NCI-H82 treated with DMSO at 0.1 percent for 48 hours (cell line): ENCODE data around the gene TBC1D22A.

Experiments
- DNase-seq: peaks from one replicate; lab custom pipeline; 2025; ENCODE audit not compliant: unreplicated experiment; lab: John Stamatoyannopoulos, UW

Gene TBC1D22A

DNA sequence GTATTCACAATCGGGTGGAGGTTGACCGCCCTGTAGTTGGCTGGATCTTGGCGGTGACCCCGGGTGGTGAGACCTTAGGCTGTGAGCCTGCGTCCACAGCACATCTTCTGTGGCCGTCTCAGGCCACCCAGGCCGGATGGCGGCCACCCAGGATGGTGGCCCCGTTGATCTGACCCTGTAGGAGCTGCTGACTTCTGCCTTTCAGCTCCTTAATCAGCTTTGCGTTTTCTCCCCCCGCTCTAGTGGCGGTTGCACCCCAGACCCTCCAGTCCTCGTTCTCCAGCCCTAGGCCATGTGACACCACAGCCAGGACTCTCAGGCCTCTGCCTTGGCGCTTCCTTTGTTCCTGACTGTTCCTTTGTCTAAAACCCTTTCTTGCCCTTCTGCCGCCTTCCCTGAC lies 244.0 kb downstream of the TBC1D22A start:
- DNase-seq, result no peak

DNA sequence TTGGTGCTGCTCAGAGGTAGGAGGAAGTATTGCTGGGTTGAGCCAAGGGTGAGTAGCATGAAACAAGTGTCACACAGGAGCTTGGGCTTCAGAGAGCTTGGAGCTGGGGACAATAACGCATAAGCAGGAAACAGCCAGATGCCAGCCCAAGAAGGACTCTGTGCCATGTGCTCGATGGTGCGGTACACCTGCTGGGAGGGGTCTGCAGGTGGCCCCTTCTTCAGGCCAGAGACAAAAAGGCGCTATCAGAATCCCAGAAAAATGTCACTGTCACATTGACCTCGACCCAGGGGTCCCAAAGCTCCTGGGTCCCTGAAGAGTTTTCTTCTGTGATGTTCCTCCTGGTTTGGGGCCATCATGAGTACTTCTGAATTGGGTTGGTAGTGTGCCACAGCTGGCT lies 244.4 kb downstream of the TBC1D22A start:
- no peak for DNase-seq

DNA sequence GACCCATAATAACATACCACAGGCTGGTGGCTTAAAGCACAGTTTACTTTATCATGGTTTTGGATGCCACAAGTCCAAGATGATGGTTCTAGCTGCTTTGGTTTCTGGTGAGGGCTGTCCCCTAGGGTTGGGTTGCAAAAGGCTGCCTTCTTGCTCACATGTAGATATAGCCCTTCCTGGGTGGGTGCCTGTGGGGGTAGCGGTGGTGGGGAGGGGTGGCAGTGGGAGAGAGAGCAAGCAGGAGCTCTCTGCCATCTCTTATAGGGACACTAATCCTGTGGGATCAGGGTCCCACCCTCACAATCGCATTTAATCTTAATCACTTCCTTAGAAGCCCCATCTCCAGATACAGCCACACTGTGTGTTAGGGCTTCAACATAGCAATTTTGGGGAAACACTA lies 245.0 kb downstream of the TBC1D22A start:
- no peak for DNase-seq

DNA sequence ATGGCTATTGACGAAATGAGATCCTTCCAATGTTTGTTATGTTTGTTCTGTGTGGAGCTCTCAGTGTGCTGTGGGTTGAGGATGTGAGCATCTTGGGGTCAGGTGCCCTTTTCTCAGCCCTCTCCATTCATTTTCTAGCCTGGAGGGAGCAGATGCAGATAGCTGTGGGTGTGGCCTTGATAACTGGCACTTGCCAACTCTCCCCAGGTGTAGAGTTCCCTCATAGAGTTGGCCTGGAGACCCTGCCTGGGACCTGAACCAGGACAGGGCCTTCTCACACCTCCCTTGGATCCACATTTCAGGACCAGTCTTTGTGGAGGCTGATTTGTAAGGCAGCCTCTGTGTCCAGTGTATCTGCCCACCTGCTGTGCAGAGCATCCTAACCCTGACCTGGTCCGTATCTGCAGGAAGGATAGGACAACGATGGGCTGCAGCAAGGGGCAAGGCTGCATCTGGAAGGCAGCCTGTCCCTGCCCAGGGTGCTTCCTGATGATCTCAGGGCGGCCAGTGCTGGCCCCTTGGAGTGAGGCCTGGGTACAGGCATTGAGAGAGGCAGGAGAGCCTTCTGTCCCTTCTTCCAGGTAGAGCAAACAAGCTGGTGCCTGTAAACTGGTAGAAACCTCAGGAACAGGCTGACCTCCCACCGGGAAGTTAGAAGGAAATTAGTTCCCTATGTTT lies 245.9 kb downstream of the TBC1D22A start:
- DNase-seq, result no peak

DNA sequence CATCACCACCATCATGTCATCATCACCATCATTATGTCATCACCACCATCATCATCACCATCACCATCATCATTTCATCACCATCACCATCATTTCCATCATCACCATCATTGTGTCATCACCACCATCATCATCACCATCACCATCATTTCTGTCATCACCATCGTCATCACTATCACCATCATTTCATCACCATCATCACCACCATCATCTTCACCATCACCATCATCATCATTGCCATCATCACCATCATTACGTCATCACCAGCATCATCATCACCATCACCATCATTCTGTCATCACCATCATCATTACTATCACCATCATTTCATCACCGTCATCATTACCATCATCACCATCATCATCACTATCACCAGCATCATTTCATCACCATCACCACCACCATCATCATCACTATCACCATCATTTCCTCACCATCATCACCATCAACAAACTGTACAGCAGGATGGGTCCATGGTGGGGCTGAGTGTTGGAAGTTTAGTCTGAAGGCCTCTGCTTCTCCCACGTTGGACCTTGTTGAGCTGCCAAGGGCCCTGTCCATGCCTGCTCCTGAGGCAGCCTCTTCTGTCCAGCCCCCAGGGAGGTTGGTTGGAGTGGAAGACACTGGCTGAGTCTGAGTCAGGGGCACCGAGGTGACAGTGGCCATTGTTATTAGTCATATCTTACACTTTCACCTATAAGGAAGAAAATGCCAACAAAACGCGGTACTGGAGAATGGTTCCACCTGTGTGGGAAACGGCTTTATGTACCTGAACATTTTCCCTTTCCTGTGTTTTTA lies 247.1 kb downstream of the TBC1D22A start:
- no peak for DNase-seq

DNA sequence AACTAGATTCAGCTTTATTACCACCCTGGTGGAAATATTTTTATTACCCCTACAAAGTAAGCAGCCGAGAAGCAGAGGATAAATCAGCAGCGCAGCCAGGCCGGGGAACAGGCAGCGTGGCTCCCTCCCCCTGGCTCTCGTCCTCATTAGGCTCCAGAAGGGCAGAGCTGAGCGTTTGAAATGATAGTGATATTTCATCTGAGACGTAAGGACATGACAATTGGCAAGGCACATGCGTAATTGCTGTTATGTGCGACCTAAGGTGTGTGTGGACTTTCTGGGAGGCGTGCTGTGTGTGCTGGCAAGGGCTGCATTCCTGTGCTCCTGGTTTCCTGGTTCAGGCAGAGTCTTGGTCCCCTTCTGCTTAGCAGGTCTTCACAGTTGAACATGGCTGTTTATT lies 247.8 kb downstream of the TBC1D22A start:
- no peak for DNase-seq

DNA sequence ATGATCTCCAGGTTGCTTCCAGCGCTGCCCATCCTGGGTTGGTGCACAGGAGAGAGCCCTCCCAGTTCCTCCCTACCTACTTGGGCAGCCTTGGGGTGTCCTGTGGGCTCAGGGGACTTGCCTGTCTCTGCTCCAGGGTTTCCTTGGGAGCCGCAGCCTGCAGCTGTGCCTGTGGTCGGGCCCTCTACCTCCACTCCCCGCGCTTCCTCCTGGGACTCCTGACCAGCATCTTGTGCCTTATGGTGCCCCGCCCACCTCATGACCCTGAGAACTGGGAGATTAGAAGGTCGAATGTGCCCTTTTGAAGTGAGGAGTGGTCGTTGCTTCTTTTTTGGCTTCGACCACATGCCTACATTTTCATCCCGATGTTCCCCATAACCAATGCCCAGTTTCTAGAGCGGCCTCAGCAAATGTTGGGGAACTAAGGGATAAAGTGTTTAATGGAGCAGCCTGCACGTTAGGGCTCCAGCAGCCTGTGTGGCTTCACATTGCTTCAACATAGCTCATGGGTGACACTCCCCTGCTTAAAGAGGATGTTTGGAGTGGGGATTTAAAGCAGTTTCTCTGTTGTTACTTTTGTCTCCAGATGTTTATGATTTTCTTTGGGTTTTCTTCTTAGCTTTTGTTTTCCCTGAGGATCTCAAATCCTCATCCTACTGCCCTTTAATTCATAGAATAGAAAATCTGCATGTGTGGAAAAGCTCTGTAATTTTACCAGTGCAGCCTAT lies 248.8 kb downstream of the TBC1D22A start:
- no peak for DNase-seq

DNA sequence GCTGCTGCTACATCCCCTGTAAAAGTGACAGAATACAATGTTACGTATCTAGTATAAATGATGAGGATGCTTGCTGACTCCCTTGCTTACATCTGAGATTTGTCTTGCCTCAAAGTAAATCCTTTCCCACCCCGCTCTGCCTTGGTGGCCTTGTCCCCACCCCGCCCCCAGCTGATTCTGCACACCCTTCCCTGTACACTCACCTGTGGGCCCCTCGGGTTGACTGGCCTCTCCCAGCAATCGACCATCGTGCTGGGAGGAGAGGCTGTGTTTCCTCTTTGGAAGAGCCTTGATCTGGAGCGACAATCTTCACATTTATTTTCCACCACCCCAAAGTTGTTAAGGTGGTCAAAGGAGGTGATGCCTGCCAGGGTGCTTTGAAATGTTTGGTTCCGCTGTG lies 249.4 kb downstream of the TBC1D22A start:
- no peak for DNase-seq

DNA sequence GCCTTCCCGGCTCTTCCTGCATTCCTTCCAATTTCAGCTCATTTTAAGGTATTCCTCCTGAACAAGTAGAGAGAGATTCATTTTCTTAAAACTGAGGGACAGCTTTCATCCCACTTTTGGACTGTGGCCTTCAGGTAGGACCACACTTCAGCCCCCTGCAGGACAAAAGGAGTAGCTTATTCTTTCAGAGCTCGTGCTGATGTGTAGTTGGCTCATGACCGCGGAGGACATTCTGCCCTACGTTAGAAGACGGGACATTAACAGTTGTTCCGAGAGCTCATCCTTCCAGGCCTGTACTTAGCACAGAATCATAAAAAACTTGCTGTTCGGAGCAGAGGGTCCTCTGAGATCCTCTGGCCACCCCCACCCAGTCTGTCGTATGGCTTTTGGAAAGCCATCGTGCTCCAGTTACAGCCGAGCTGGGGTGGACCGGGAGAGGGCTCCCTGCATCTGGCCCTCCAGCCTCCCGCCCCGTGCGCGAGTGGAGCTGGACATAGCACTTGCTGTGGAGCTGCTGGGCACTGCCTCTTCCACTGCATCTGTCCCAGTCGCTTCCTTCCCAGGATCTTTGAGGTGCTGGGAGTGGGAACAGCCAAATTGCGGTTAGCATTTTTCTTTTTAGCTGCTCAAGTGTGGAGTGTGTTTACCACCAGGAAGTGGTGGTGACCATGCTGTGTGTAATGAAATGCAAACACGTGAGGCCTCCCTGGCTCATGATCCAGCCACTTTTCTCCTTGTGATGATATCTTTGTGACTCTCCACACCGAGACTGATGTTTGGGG lies 250.3 kb downstream of the TBC1D22A start:
- no peak for DNase-seq

DNA sequence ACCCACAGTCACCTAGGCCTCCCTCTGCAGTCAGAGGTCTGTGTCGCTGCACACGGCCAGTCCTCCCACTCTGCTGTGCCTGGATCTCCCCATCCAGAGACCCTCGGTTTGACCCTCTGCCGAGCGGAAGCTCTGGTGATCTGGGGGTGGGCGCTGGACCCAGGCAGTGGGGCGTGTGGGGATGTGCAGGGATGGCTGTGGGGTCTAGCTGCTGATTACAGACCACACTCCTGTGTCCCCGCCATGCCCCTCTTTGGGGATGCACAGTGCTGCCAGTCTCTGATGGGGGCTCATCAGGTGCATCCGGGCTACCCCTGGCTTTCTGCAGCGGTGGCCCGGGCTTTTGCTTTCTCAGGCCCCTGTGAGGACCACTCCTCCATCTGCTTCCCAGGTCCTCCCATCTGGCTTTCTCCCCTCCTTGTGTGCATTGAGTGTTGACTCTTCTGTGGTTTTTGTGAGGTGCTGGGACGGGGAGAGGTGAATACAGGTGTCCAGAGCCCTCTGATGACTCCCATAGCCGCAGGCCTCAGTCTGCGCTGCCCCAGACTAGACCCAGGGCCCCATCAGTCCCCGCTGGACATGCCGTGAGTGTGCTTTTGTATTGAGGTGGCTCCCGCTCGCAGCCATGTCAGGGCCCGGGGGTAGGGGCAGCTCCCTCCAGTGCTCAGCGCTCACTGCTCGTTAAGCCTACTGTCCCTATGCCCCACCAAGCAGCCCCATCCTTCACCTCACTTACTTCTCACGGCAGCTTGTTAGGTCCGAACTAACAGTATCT lies 251.6 kb downstream of the TBC1D22A start:
- DNase-seq, result no peak

DNA sequence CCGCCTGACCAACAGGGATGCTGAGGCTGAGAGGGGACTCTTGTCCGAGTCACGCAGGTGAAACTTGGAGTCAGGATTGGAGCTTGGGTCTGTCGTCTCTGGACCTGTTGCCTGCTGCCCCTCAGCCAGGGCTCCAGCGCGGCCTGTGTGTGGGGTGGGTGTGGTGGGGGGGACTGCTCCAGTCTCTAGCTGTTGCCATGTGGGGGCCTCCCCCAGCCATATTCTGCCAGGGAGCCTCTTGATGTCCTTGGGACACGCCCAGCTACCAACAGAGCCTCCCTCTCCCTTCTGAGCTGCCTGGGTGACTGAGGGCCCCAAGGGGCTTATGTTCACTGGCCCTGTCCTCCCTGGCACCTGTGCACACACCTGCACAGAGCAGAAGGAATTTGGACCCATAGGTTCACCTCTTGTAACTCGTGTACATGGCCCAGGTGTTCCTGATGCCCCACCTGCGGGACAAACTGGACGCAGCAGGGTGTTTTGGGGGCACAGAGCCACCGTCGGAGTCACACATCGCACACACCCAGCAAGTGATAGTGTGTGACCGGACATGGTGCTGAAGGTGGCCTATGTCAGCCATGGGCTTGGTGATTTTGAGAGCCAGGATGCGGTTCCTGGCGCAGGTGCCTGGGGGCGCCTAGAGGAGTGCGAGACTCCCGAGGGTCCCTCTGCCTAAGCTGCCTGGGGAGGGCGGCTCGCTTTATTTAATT lies 252.3 kb downstream of the TBC1D22A start:
- DNase-seq, result no peak

DNA sequence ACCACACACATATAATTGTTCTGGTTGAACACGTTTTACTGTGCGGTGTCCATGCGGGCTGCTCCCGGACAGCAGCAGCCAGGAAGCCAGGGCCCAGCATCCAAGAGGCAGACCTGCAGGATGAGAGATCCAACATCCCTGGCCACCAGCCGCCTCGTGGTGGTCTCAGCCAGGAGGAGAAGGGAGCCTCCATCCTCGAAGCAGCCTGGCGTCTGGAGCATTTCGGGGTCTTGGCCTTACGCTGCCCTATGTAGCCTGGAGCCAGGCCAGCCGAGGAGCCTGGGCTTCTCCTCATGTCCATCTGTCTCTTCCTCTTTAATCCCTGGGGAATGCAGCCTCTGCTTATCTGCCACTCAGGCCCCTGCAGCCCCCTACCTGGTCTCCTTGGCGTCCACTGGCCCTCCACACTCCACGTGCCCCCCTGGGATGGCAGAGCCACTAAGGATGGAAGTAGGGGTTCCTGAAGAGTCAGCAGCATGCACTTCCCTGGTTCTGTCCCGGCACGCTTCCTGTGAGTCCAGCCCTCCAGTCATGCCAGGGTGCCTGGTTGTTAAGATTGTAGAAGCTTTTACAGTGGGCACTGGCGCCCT lies 253.2 kb downstream of the TBC1D22A start:
- DNase-seq, result no peak

DNA sequence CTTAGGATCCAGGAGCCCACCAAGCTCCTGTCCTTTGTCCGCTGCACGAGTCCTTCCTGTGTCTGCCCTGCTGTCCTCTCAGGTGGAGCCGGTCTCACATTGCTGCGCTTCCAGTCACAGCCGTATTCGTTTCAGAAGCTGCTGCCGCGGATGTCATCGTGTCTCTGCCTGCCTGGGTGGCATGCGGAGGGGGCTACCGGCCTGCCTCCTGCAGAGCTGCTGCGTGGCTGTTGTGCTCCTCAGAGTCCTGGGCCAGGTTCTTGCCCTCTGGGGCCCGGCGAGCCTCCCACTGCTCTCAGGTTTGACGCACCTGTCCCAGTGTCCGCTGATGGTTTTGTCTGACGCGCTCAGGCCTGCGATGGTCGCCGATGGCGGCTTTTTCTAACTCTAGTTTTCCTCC lies 254.2 kb downstream of the TBC1D22A start:
- no peak for DNase-seq

DNA sequence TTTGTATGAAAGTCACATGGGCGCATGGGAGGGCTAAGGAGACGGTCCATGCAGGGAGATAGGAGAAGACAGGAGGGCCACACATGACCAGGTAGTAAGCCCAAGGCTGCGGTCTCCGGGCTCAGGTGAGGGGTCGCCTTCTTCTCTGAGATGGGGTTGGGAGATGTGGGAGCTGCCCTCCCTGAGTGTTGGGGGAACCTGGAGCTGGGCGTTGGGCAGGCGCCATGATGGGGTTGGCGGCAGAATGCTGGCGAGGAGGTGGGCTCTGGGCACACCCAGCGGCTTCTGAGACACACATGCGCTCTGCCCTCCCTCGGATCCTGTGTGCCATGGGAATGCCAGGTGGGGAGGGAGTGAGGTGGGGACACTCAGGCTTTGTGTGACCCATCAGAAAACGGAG lies 254.8 kb downstream of the TBC1D22A start:
- no peak for DNase-seq

DNA sequence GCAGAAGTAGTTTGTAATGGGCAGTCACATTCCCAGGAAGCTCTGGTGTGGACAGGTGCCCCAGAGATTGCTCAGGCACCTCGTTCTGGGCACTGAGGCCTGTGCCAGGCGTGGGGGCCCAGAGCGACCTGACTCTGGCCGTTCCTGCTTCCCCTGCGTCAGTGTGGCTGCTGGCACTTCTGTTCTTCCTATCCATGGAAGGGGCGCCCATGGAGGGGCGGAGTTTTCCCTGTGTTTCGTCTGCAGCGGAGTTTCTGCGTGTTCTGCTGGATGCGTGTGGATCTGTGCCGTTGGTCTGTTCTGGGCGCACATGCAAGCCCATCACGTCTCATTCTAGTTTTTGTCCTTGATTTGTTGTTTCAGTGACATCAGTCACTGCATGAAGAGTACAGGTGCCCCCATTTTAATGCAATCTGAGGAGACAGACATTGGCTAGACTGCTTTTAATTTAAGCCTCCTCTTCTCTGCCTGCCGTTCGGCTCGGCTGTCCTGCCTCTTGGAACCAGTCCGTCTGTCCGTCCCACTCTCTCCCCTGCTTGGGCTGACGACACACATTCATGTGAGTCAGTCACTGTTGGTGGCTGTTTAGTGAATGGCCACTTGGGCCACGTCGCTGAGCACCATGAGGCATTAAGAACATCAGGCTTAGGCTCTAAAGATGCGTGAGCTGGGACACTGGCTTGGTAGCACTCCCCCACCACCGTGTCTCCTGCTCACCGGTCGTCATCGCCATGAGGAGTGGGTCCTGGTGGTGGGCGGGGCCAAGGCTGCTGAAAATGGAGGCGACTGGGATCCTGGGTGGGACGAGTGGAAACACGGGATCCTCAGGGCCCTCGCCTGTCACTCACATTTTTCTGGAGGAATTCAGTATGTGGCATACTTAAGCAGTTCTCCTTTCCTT lies 255.8 kb downstream of the TBC1D22A start:
- no peak for DNase-seq

DNA sequence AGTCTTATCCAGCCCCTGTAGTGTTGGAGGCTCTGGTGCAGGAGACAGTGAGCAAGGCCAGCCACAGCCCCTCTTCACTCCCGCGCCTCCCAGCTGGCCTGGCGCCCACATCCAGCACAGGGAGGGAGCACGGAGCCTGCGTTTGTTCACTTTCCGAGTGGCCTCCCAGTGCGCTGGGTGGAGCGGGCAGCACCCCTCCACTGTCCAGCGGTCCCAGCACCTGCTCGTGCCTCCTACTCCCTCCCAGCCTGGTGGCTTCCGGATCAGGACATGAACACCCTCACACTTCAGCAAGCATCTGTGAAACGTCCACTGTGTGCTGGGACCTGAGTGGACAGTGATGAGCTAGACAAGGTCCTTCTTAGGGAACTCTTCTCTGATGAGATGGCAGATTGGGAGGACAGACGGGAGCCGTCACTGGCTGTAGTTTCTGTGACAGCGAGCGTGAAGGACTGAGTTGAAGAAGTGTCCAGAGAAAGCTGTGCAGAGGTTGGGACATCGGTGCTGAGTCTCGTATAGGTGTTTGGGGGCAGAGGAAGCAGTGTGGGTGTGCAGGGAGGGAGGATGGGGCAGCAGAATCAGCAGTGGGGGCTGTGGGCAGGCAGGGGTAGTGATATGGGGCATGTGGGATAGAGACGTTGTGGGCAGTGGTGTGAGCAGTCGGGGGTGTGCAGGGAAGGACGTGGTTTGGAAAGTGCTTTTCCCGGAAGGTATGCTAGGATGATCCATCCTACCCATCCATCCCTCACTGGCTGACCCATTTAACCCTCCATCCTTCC lies 256.8 kb downstream of the TBC1D22A start:
- DNase-seq, result no peak

DNA sequence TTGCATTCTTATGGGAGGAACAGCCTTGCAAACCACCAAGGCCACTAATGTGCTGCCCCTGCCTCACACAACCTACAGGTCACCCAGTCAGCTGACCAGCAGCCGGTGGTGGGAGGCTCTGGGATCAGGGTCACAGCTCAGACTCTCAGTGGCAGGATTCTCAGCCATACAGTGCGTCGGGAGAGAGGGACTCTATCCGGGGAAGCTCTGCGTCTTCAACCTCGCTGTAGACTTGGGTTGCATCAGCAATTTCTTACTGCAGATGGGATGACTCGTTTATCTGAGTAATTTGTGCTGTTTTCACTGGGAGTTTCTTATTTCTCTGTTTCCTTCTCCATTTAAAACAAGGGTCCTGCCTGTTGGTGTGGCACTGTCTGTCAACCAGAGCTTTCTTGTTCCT lies 257.7 kb downstream of the TBC1D22A start:
- DNase-seq, result no peak
